GM10266 (cell line): ENCODE results near the gene NPAS3.

ENCODE experiments used
- DNase-seq: peaks from one replicate; pipeline ENCODE4 v3.0.0; 2012; ENCODE audit errors: extremely low spot score
- TF ChIP-seq, protein P1 (sequence below): IDR thresholded peaks from 2 replicates; pipeline ENCODE4 v1.5.1; 2012; ENCODE audit warnings: mild to moderate bottlenecking, low read depth; ENCODE audit not compliant: control insufficient read depth, insufficient read depth; ENCODE audit errors: missing control alignments

The NPAS3 gene

GRCh38 chr14:33682760-33683159, 744.1 kb downstream of the NPAS3 start:
- DNase-seq, result no peak
- TF ChIP-seq, protein P1, sequence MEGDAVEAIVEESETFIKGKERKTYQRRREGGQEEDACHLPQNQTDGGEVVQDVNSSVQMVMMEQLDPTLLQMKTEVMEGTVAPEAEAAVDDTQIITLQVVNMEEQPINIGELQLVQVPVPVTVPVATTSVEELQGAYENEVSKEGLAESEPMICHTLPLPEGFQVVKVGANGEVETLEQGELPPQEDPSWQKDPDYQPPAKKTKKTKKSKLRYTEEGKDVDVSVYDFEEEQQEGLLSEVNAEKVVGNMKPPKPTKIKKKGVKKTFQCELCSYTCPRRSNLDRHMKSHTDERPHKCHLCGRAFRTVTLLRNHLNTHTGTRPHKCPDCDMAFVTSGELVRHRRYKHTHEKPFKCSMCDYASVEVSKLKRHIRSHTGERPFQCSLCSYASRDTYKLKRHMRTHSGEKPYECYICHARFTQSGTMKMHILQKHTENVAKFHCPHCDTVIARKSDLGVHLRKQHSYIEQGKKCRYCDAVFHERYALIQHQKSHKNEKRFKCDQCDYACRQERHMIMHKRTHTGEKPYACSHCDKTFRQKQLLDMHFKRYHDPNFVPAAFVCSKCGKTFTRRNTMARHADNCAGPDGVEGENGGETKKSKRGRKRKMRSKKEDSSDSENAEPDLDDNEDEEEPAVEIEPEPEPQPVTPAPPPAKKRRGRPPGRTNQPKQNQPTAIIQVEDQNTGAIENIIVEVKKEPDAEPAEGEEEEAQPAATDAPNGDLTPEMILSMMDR, result no peak

GRCh38 chr14:33685026-33685425, 746.3 kb downstream of the NPAS3 start:
- no peak for DNase-seq

GRCh38 chr14:33685698-33686097, 747.0 kb downstream of the NPAS3 start:
- no peak for DNase-seq
- TF ChIP-seq, protein P1, result no peak

More at GRCh38 chr14:33685026-33685425, 746.3 kb downstream of the NPAS3 start:
- TF ChIP-seq, protein P1, result no peak

DNA sequence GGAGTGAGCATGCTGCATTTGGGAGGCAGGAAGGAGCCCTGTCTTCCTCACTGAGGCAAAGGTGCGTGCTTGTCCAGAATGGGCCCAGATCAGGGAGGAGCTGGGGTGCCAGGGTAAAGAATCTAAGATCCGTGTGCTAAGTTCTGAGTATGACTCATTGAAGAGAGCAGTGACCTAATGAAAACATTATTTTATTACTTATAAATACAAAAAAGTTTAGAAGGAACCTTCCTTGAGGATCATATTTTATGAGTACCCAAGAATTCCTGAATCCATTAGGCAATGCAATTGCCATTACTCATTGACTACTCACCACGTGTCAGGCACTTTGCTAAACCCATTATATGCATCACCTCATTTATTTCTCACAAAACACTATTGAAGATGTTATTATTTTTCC, 747.5 kb downstream of the NPAS3 start:
- TF ChIP-seq, protein P1, result no peak
- no peak for DNase-seq

GRCh38 chr14:33686856-33687255, 748.2 kb downstream of the NPAS3 start:
- TF ChIP-seq, protein P1, result no peak

GRCh38 chr14:33689680-33690079, 751.0 kb downstream of the NPAS3 start:
- DNase-seq, result no peak
- TF ChIP-seq, protein P1, result no peak

More at GRCh38 chr14:33686856-33687255, 748.2 kb downstream of the NPAS3 start:
- DNase-seq, result no peak

GRCh38 chr14:33691907-33692306, 753.2 kb downstream of the NPAS3 start:
- TF ChIP-seq, protein P1, result no peak
- DNase-seq, result no peak
